ENCODE data around the gene SLC36A4. TPM values are rescaled to one million over a fixed set of nuclear protein-coding genes. Genes with fewer than 3 reads are reported as not detected.

SLC36A4 gene
- total RNA-seq, 2 donors from 2014 or later = 9.5 to 15.1 TPM

DNA sequence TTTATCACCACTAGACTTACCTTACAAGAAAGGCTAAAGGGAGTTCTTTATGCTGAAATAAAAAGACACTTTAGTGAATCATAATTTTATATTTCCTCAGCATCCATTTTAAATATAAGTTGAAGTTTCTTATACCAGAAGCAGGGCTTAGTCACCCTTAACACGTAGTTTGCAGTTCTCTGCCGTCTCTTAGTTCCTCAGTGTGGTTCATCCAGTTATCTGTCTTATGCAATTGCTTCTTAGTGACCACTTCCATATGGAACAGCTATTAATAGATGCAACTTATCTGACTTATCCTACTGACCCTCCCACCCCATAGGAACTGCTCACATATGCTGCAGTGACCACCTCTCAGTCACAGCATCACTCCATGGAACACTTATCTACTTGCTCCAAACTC, 11.7 kb upstream of the SLC36A4 start:
- TF ChIP-seq, protein P1, sequence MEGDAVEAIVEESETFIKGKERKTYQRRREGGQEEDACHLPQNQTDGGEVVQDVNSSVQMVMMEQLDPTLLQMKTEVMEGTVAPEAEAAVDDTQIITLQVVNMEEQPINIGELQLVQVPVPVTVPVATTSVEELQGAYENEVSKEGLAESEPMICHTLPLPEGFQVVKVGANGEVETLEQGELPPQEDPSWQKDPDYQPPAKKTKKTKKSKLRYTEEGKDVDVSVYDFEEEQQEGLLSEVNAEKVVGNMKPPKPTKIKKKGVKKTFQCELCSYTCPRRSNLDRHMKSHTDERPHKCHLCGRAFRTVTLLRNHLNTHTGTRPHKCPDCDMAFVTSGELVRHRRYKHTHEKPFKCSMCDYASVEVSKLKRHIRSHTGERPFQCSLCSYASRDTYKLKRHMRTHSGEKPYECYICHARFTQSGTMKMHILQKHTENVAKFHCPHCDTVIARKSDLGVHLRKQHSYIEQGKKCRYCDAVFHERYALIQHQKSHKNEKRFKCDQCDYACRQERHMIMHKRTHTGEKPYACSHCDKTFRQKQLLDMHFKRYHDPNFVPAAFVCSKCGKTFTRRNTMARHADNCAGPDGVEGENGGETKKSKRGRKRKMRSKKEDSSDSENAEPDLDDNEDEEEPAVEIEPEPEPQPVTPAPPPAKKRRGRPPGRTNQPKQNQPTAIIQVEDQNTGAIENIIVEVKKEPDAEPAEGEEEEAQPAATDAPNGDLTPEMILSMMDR (IDR thresholded peaks at IDR 0.05) = no peak
- no peaks in the 10 kb centered on the region for H3K36me3 ChIP-seq
- no peaks in the 10 kb centered on the region for H3K27me3 ChIP-seq
- no peaks in the 10 kb centered on the region for H3K4me1 ChIP-seq
- no peak overlapping the region for H3K9ac ChIP-seq (ENCODE audit: low read depth in 2 of 2, low read length in 2 of 2)
- intact Hi-C loops (cut with DNase I) = no loop called here
- H3K4me3 ChIP-seq = no peak overlapping the region
- H3K27ac ChIP-seq = no peak overlapping the region
- no peaks in the 10 kb centered on the region for H3K9me3 ChIP-seq
- DNase-seq = no peak

DNA sequence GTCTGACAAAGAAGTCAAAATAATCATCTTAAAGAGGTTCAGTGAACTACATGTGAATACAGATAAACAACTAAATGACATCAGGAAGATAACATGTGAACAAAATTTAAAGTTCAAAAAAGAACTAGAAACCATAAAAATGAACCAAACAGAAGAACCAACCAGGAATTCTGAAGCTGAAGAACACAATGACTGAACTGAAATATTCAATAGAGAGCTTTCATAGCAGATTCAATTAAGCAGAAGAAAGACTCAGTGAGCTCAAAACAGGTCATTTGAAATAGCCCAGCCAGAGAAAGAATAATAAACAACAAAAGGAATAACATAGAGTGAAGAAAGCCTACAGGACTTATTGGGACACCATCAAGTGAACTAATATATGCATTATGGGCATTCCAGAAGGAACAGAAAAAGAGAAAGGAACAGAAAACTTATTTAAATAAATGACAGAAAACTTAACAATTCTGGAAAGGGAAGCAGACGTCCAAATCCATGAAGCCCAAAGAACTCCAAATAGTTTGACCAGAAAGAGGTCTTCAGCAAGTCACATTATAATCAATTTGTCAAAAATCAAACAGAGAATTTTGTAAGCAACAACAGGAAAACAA, 11.0 kb upstream of the SLC36A4 start:
- Histone ChIP-seq H3K4me1 (no peaks in the 10 kb centered on the region), H3K27ac (no peak overlapping the region), H3K9me3 (no peaks in the 10 kb centered on the region), H3K27me3 (no peaks in the 10 kb centered on the region), H3K9ac (ENCODE audit: low read depth in 2 of 2, low read length in 2 of 2) (no peak overlapping the region), H3K36me3 (no peaks in the 10 kb centered on the region), H3K4me3 (no peak overlapping the region)
- TF ChIP-seq, protein P1 (IDR thresholded peaks at IDR 0.05) = no peak
- no peak for DNase-seq
- intact Hi-C loops (cut with DNase I) = no loop called here

DNA sequence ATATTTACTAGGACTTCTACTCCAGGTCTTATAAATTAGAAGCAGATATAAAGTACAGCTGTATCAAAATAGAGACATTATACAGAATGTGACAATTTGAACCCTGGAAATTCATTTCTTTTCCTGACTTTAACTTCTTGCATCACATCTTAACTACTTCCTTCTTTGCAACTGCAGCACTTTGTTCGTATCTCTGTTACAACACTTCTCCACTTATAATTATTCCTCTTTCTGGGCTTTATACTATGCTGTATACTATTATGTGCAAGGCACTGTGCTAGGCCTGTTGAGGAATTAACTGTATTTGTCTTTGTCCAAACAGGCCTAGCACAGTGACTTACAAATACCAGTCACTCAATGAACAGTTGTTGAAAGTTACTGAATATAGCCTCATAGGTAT, 1.8 kb upstream of the SLC36A4 start:
- Histone ChIP-seq H3K4me3 (no peak overlapping the region), H3K27me3 (no peaks in the 10 kb centered on the region), H3K9me3 (no peaks in the 10 kb centered on the region), H3K4me1 (no peaks in the 10 kb centered on the region), H3K27ac (no peak overlapping the region), H3K9ac (ENCODE audit: low read depth in 2 of 2, low read length in 2 of 2) (no peak overlapping the region), H3K36me3 (no peaks in the 10 kb centered on the region)
- intact Hi-C loops (cut with DNase I) = no loop called here
- no peak for DNase-seq
- TF ChIP-seq, protein P1 (IDR thresholded peaks at IDR 0.05) = no peak

DNA sequence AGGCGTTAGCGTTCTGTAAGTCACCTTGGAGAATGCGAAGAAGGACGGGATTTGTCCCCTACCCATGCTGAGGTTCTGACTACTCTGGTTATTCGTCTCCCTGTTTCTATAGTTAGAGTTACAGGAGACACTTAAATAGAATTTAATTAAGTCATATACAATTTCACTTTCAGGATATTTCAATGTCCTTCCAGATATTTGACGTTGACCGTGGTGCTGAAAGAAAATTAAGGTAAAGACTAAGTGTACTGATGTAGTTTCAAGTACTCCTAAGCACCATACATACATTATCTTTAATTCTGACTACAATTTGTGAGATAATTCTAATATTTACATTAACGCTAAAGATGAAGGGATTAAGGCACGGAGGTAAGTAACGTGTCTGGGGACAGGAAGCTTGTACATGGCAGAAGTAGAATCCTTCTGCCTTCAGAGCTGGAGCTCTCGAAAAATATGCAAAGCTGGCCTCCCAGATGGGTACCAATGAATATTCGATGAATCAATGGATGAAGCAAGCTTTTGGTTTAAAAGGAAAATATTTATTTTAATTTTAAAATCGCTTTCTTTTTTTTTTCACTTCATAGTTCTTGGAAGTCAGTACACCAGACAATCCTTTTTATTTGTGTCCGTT, 539 bp upstream of the SLC36A4 start:
- Histone ChIP-seq H3K4me3 (peak overlapping the region; percentile 91), H3K9ac (ENCODE audit: low read depth in 2 of 2, low read length in 2 of 2) (peak overlapping the region; percentile 7 to 89), H3K27ac (peak overlapping the region; percentile 92), H3K4me1 (no peaks in the 10 kb centered on the region), H3K9me3 (no peaks in the 10 kb centered on the region), H3K27me3 (no peaks in the 10 kb centered on the region), H3K36me3 (no peaks in the 10 kb centered on the region)
- no peak for DNase-seq
- intact Hi-C loops (cut with DNase I) = no loop called here
- TF ChIP-seq, protein P1 (IDR thresholded peaks at IDR 0.05) = no peak

GRCh38 chr11:93196816-93197379, 893 bp downstream of the SLC36A4 start:
- Histone ChIP-seq H3K4me3 (peak overlapping the region; percentile 91), H3K27me3 (no peaks in the 10 kb centered on the region), H3K4me1 (no peaks in the 10 kb centered on the region), H3K36me3 (no peaks in the 10 kb centered on the region), H3K27ac (peak overlapping the region; percentile 92), H3K9ac (ENCODE audit: low read depth in 2 of 2, low read length in 2 of 2) (peak overlapping the region; percentile 7 to 38), H3K9me3 (no peaks in the 10 kb centered on the region)
- TF ChIP-seq, protein P1 (IDR thresholded peaks at IDR 0.05) = no peak
- no peak for DNase-seq
- intact Hi-C loops (cut with DNase I) = no loop called here

Measured in colonic mucosa (tissue), 4 donors.